HG03025 (cell line): Measurements from ENCODE around the gene HEY2.

Source experiments
- ATAC-seq: cut with Tn5 transposase; IDR thresholded peaks from one replicate; pipeline ENCODE4 v1.9.1; 2021; ENCODE audit warnings: mild to moderate bottlenecking, moderate library complexity; ENCODE audit not compliant: unreplicated experiment, low FRiP score

The HEY2 gene

DNA sequence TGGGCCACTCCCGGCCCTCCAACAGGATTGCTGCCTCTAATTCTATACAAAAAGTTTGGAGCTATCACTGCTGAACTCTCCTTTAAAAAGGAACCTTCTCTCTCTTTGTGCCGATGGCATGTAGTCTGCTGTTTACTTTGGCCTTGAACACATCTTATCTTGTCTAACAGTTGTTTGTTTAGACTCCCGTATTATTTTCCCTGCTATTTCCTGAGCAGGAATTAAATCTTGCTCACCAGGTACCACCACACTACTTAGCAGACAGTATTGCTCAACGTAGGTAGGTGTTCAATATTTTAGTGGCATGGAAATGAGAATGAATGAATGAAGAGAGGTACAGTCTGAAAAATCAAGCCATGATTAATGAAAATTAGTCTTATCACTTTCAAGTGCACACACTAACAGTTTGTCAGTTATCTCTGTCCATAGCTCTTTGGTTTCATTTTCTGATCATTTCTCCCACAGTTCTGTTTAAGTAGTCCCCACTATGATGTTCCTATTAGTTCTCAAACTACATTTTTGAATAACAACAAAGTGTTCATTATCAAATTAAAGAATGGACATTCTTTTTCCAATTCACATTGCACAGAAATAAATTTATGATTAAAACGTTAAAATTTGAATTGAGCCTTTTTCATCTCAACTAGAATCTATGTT lies 6.8 kb upstream of the HEY2 start:
- no peak for ATAC-seq

DNA sequence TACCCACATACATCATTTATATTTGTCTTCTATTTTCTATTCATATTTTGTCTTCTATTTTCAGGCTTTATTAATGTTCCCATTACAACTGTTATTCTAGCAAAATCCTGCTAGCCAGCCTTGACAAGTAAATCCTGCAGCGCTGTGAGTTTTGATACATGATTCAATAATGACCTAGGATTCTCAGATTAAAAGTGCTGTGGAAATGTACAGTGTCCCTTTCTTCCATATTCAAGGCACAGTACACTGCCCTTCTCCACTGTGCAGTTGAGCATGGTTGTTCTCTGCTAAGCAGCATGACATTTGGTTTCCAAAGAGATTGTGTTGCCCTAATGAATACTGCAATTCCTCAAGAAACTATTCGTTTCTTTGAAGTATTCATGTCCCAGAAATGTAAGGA lies 5.8 kb upstream of the HEY2 start:
- no peak for ATAC-seq

DNA sequence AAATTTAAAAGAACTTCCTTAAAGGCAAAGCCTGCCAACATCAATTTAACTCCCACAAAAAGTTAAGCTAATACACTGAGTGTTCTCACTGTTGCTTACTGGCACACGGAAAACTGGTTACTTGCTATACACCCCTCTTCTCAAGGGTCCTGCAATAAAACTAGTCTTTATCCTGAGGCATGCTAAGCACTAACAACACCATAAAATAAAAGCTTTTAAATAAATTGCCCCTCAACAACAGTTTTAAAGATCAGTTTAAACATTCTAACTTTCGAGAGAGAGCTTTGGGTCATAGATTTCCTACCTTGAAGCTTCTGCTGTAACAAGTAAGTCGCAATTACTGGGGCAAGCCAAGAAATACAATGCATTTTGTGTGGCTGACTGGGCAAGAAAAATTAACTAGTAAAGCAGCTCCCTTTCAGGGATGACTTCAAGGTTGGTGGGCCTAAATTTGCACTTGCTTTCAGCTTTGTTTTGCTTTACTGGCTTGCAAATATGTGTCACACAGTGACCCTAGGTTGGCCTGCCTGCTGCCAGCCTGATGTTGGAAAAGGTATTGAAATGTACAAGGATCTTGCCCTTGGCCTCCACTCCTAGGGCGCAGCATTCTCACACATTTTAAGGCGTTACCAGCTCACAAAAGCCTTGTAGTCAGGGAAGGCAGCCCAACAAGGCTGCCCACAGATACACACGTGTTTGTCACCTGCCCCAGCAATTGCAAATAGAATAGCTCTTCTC lies 4.0 kb upstream of the HEY2 start:
- ATAC-seq, result no peak

DNA sequence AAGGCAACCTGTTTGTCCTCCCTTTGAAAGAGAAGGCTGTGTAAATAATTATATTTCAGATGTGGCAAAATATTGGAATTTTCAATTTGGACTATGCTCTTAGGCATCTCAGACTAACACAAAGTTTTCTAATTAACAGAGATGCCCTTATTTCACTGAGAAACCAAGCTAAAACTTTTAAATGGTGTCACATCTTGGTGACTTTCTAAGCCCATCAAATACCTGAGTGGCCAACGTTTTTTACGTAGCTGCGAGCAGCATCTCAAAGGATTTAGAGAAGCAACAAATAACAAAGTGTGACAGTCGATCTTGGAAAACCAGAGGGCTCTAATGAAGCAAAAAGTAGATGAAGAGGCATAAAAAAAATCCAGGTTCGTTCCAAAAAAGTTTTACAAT lies 3.4 kb upstream of the HEY2 start:
- ATAC-seq, result no peak

DNA sequence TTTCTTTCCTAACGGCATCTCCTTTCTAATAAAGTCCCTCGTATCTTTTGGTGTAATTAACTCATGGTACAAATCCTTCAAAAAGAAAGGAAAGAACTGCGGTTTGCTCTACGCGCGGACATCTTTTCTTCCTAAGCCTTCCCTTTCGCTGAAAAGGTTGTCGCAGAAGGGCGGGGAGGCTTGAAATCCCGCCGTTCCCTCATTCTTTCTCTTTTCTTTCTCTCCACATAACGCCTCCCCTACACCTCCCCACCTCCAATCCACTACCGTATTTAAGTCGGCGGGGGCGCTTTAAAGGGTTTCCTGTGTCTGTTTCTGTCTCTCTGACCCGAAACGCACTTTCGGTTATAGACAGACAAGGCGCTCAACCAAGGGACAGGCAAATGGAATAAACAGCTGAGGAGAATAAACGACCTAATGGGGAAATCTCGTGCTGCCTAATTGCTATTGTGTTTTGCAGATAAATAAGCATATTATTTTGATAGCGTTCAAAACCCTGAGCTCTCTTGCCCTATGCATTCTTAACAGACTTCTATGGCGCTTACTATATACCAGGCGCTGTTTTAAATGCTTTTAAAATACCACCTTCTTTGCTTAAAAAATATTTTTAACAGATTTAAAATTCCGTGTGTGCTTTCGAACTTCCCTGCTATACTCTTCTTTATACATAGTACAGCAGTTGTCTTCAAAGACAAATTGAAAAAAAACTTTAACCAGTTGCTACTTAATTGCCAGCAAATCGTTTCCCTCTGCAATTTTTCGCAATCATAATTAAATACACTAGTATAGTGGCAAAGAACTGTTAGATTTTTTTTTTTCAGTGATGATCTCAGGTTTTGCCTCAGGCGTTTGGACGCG lies 2.5 kb upstream of the HEY2 start:
- peak; percentile 57 for ATAC-seq

DNA sequence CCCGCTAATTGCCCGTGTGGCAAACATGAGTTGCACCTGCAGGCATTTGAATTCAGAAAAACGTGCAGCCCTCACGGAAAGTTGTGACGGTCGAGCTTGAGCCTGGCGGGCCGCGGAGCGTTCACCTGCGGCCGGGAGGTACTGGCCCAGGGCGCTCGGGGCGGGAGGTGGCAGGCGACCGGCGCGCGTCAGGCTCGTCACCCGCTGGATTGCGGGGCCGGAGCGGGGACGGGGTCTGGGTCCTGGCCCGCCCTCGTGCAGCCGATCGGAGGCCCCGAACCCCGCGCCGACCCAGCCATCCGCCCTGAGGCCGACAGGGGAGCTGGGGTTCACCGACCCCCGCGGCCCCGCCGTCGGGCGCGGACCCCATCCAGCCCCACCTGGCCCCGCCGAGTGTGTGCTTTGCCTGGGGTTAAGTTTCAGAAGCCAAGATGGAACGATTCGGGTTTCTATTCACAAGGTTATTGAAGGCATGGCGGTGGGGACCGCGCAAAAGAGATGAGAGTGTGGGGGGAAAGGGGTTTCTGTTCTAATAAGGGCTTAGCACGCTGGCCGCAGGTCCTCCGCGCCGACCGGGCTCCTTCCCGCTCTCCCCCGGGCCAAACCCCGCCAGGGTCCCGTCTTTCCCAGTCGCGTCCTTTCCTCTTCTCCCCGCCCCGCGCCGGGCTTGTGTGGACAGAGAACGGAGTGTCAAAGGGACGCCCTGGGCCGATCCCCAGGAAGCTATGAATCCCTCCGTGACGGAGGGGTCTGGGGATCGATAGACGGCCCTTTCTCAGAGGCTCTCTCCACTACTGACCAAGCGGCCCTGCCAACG lies 1.6 kb upstream of the HEY2 start:
- no peak for ATAC-seq

DNA sequence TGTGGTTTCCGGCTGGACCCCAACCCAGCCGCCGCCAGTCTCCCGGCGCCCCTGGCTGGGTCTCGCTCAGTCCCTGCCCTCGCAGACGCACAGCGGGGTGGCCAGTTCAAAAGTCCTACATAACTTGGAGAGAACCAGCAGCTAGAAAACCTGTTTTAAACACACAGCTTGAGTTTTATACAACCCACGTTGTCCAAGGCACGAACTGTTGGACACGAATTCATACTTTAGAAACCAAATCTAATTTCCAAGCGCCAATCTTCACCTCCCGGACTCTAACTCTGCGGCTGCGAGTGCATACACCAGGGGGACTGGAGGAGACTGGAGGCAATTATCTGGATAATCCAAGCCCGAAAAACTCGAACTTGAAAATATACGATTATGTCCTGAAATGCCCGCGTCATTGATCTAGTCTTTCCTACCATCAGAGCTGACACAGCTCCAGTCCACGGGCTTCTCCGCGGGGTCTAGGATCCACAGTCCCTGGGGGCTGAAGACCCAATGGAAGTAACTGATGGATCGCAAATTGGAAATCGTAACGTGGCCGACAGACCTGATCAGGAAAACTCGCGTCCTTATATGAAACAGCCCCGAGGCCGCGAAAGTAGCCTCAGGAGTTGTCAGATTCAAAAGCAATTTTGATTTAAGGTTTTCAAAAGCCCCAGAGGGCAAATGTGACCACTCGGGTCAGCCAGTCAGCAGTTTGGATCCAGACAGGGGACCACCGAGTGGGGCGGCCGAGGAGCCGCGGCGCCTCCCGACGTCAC lies 843 bp upstream of the HEY2 start:
- ATAC-seq, result no peak

DNA sequence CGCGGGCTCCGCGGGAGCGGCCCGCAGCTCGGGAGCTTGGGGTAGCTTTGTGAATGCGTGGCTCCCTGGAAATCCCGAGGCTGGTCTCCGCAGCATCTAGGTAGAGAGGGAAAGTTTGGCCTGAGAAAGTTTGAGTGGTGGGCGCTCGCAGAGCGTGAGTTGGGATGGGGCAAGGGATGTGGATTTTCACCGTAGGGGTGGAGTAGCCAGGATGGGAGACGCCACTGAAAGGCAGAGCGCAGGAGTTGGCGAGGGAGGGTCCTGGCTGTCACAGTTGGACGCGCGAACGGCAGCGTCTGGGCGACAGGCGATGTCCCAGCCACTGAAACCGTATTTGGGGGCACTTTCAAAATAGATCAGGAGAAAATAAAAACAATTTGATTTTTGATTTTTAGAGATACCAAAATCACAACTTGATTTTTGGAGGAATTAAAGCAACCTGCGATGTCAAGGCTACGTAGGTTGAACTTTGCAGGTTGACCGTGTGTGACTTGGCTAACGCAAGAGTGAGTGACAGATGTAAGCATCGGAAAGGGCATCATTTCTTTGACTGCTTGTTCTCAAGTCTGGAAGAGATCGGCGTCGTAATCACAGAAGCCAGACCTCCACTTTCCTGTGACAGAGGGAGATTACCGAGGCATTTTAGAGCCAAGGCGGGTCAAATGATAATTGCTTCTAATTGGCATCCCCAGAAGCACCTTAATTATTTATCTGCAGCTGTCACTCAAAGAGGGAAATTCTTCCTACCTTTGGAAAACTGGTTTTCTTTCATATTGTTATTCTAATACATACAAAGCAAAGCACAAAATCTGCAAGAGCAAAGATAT lies 646 bp downstream of the HEY2 start:
- ATAC-seq, result no peak

DNA sequence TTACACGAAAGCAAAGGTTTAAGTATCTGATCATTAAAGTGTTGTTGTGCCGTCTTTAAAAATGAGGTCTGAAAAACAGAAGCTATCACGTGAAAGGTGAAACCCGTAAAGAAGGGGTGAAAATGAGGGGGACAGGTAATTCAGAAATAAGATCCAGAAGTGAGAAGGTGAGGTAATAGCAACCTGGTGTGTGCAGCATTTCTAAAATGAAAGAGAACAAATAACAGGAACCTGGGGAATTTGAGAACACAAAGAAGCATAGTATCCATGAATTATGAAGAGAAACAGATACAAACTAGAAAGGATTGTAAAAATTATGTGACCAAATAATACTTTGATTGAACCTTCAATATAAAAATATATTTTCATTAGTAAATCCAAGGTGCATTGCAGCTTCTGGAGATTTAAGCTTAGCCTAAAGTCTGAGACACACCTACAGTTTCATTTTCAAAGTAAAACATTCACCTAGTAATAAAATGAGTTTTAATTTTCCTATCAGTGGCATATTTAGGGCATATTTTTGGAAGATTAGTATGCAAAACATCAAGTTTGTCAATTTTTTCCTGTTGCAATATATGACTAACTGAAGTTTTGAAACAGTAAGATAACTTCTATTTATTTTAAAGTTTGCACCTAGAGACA lies 1.4 kb downstream of the HEY2 start:
- no peak for ATAC-seq

DNA sequence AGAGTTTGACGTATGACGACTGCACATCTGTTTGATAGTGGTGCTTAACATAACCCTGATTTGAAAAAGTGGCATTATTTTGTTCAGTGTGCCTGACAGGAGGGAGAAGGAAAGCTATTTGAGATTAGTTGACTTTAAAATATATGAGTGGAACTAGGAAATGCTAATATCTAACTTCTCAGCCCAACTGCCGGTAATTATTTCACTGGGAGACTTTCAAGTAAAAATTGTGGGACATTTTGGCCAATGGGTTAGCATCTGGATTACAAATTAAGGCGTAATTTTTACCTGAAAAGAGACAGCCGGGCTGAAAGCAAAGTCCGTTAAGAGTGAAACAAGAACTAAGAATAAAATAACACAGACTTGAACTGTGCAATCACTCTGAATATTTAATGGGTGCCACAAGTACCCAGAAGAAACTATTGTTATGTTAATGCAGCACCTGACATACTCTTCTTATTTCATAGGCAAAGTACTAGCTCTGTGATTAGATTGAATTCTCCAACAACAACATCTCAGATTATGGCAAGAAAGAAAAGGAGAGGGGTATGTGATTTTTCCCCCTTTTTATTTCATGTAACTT lies 2.0 kb downstream of the HEY2 start:
- no peak for ATAC-seq

DNA sequence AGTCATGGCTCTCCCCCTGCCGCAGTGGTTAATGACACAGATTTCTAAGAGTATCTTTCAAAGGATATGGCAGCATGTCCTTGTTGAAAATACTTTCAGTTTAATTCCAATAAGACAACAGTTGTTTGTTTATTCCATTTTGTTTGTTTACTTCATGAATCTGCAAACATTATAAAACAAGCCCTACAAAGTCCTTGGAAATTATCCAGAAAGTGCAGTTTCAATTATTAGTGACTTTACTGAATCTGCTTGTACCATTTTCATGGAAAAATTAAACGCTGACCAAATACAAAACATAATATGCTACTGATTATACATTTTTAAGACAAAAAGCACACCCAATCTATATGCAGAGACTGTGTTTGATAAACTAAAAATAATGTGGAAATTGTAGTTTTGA lies 3.3 kb downstream of the HEY2 start:
- no peak for ATAC-seq

DNA sequence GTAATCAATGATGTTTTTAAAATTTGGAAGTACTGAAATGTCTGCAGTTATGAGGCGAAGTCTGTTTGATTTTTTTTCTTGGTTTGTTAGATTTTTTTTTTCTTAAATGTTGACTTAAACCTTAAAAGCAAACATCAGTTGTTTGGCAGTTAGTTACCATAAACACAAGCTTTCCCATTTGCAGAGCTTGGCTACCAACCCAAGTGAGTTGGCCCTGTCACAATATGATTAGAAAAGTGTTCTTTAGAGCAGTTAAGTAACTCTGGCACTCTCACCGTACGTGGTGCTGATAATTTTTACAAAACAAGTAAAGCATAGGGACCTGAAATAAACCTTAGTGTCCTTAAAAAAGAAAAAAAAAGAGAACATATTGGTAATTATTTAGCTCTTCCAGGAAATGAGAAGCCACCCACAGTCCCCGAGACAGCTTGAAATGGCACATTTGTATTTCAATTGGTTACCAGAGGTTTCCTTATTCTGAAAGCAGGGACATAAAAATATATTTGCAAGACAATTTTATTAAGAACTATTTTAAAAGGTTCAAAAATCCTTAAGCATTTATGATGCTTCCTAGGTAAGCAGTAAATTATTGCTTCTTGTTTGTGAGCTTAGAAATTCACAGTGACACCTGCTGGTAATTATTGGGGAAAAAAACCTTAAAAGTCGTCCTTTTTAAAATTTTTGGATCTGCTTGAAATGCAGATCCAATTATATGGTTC lies 3.9 kb downstream of the HEY2 start:
- ATAC-seq, result no peak

DNA sequence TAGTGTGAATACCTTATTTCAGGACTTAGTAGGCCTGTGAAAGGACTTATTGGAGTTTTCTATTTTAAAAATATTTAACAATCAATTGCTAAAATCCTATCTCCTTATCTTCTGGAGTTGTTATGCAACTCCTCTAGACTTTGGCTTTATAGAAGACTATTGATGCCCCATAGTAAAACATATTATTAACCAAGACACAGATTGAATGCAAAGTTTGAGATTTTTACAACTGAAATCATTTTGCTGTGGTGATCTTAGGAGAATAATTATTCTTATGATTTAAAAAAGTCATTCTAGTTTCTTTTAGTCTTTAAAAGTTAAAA lies 4.5 kb downstream of the HEY2 start:
- no peak for ATAC-seq

DNA sequence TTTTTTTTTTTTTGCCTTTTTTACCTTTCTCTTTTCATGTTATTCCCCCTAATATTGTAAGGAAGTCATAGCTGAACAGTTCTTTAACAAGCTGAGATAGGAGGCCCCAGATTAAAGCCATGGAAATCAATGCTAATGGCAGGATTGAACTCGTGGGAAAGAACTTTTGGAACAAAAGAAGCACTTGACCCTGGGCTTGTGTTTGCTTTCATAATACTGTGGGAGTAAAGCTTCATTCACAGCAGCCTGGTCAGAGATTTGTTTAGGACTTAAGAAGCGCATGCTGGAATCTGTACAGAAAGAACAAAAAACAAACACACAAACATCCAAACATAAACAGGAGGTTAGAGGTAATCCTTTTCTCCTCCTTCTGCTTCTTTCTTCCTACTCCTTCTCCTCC lies 5.1 kb downstream of the HEY2 start:
- no peak for ATAC-seq

DNA sequence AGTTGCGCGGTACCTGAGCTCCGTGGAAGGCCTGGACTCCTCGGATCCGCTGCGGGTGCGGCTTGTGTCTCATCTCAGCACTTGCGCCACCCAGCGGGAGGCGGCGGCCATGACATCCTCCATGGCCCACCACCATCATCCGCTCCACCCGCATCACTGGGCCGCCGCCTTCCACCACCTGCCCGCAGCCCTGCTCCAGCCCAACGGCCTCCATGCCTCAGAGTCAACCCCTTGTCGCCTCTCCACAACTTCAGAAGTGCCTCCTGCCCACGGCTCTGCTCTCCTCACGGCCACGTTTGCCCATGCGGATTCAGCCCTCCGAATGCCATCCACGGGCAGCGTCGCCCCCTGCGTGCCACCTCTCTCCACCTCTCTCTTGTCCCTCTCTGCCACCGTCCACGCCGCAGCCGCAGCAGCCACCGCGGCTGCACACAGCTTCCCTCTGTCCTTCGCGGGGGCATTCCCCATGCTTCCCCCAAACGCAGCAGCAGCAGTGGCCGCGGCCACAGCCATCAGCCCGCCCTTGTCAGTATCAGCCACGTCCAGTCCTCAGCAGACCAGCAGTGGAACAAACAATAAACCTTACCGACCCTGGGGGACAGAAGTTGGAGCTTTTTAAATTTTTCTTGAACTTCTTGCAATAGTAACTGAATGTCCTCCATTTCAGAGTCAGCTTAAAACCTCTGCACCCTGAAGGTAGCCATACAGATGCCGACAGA lies 9.9 kb downstream of the HEY2 start:
- ATAC-seq, result no peak

DNA sequence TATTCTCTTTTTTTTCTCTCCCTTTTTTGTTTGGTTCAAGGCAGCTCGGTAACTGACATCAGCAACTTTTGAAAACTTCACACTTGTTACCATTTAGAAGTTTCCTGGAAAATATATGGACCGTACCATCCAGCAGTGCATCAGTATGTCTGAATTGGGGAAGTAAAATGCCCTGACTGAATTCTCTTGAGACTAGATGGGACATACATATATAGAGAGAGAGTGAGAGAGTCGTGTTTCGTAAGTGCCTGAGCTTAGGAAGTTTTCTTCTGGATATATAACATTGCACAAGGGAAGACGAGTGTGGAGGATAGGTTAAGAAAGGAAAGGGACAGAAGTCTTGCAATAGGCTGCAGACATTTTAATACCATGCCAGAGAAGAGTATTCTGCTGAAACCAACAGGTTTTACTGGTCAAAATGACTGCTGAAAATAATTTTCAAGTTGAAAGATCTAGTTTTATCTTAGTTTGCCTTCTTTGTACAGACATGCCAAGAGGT lies 10.6 kb downstream of the HEY2 start:
- no peak for ATAC-seq

DNA sequence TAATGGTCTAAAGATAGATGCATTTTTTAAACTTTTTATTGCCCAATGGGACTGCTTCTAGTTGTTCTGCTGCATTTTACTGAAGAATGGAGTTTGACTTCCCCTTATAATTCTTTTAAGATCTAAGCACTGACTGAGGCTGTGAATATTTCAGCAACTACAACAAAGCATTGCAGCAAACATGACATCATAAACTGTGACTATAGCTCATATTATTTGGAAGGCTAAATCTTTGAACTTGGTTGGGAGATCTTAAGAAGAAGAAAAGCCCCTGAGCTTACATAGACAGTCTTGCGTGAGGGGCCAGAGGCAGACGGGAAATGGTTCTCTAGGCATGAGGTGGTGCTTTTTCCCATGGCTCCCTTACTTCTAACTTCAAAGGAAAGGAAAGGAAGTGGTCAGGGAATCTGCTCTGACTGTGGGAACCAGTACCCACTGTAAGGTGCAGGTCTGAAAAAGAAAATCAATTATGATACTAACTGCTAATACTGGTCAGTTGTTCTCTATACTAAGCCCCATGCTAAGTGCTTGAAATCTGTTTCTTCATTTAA lies 14.8 kb downstream of the HEY2 start:
- no peak for ATAC-seq
